Measurements from ENCODE around the gene ALPK1. TPM values are rescaled to one million over a fixed set of nuclear protein-coding genes. Genes with fewer than 3 reads are reported as not detected.

Gene ALPK1
- total and polyA plus RNA-seq, 2 of the 8 experiments (the other 6 are each of a cell fraction or from before 2014, with no cell fraction given) = 0.08 to 0.43 TPM

DNA sequence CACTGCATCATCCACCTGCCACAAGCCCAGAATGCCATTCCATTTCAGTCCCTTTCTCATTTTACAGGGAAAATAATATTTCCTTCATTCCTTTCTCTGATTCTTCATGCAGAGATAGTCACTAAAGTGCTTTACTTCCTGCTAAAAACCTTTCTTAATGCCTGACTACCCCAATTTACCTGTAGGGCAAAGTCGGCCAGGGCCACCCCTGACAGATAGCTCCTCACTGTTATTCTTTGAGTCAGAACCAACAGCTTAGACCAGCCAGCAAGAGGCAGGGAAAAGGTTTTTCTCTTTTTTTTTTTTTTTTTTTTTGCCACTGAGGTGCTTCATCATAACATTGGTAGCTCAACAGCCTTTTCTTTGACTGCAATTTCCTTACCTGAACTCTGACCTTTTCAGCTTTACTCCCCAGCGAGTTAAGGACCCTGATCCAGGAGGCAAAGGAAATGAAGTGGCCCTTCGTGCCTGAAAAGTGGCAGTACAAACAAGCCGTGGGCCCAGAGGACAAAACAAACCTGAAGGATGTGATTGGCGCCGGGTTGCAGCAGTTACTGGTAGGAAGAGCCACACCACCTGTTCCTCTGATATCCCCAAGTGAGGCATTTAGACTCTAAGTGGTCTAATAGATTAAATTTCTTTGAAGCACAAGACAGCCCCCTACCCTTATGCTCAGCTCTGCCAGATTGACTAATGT, 85.0 kb downstream of the ALPK1 start:
- no peak overlapping the region for H3K56ac ChIP-seq (replicated peaks; ENCODE audit: insufficient read length, low read depth, low read length)
- H3K4ac ChIP-seq (replicated peaks; ENCODE audit: insufficient read length, low read depth, low read length) = no peak overlapping the region
- H3K9ac ChIP-seq (replicated peaks in 1 of 4; ENCODE audit: extremely low read depth in 1 of 4, low read depth in 3 of 4, low read length in 3 of 4) = no peak overlapping the region
- no peak overlapping the region for H2AK5ac ChIP-seq (ENCODE audit: low read depth, low read length)
- H4K8ac ChIP-seq (ENCODE audit: extremely low read depth, insufficient read depth, low read length) = no peak overlapping the region
- H4K20me1 ChIP-seq (replicated peaks in 1 of 2; ENCODE audit: control insufficient read depth in 1 of 2, insufficient read depth in 2 of 2, low read length in 2 of 2) = no peaks in the 10 kb centered on the region
- no peak overlapping the region for H3K18ac ChIP-seq (ENCODE audit: extremely low read depth, low read length)
- H3K4me3 ChIP-seq (ENCODE audit: extremely low read depth in 1 of 4, insufficient read depth in 2 of 4, low read depth in 3 of 4, low read length in 4 of 4) = no peak overlapping the region
- 70% methylated on average over 6 of the region's 6 CpGs; no CpG with 5 or more reads in 1 of the 2 experiments for WGBS, 2 experiments (ENCODE audit: extremely low coverage in 1 of 2, insufficient coverage in 1 of 2, insufficient read length in 1 of 2, insufficient replicate concordance in 2 of 2, low coverage in 1 of 2, low lambda C conversion rate in 2 of 2, missing lambda C conversion rate in 1 of 2)
- H3K27ac ChIP-seq (ENCODE audit: low read depth, low read length) = no peak overlapping the region
- H3K4me1 ChIP-seq (replicated peaks in 1 of 4; ENCODE audit: control insufficient read depth in 3 of 4, insufficient read depth in 4 of 4, low read length in 3 of 4) = peaks cover 0 to 5% (median 2%) of the 10 kb centered on the region in 4 experiments; a peak in 4 of 7 replicates
- no peaks in the 10 kb centered on the region for H3K79me2 ChIP-seq (ENCODE audit: control insufficient read depth in 1 of 2, insufficient read depth in 2 of 2, low read length in 2 of 2)
- H2BK12ac ChIP-seq (ENCODE audit: low read depth, low read length) = no peak overlapping the region
- no peak overlapping the region for H2BK5ac ChIP-seq (ENCODE audit: low read depth, low read length)
- H3K4me2 ChIP-seq (ENCODE audit: insufficient read depth in 1 of 2, low read depth in 2 of 2, low read length in 2 of 2) = no peak overlapping the region
- FAIRE-seq (no peak), DNase-seq (ENCODE audit: low read depth in 1 of 2, low spot score in 2 of 2) (no peak)
- H2BK15ac ChIP-seq (ENCODE audit: low read length) = no peak overlapping the region
- ChIA-PET POLR2A (ENCODE audit: partially characterized antibody) (no interaction called here), CTCF (ENCODE audit: partially characterized antibody) (interaction anchor here (0.7 to 2.6 kb wide), 16 partner anchors 9 to 383 kb away, joined by 3 to 6 read pairs (median 4); no protein-coding TSS in a partner anchor)
- H2BK20ac ChIP-seq (ENCODE audit: low read length) = no peak overlapping the region
- no peak overlapping the region for H3K14ac ChIP-seq (ENCODE audit: insufficient read length)
- H3K23me2 ChIP-seq (ENCODE audit: low read depth, low read length) = peaks cover 2% of the 10 kb centered on the region; the same call in 1 of the 2 replicates
- H2BK120ac ChIP-seq (replicated peaks; ENCODE audit: low read depth, low read length) = no peak overlapping the region
- no peak overlapping the region for H4K91ac ChIP-seq (replicated peaks; ENCODE audit: insufficient read length, low read length)
- H3K9me3 ChIP-seq (ENCODE audit: insufficient read depth in 2 of 2, low read depth in 1 of 2, low read length in 1 of 2) = no peaks in the 10 kb centered on the region
- no peaks in the 10 kb centered on the region for H3K79me1 ChIP-seq (ENCODE audit: low read depth, low read length)
- H4K5ac ChIP-seq (ENCODE audit: insufficient read length, low read depth, low read length) = no peak overlapping the region
- no peak overlapping the region for H3K23ac ChIP-seq (ENCODE audit: insufficient read length)
- peaks cover 0 to 14% (median 10%) of the 10 kb centered on the region in 4 experiments; a peak in 4 of 7 replicates for H3K27me3 ChIP-seq (replicated peaks in 1 of 4; ENCODE audit: control insufficient read depth in 3 of 4, extremely low read depth in 1 of 4, insufficient read depth in 3 of 4, low read length in 3 of 4)
- no peaks in the 10 kb centered on the region for H3K36me3 ChIP-seq (ENCODE audit: control insufficient read depth in 2 of 4, insufficient read depth in 4 of 4, low read length in 3 of 4)
- H2AFZ ChIP-seq (ENCODE audit: low read length) = no peak overlapping the region
- TF ChIP-seq GABPA (IDR thresholded peaks at IDR 0.05; ENCODE audit: borderline replicate concordance, insufficient read depth, low read length) = no peak
